Natural killer cell (primary cell): Measurements from ENCODE around the gene ITGB4. TPM values are rescaled to one million over a fixed set of nuclear protein-coding genes. Genes with fewer than 3 reads are reported as not detected.

ENCODE experiments used
- ATAC-seq, 3 donors: fragments of 150-1000 bp in 2 of 3; fragments of 200-7000 bp in 1 of 3; cut with Tn5 transposase; 1 replicate in 1 of 3; 2 replicates in 2 of 3; pipeline ENCODE4 v1.10.0; 2021; ENCODE audit warnings: mild to moderate bottlenecking in 2 of 3, moderate library complexity in 2 of 3
- DNase-seq, 2 donors: peaks; one replicate each; pipeline versions ENCODE4 v3.0.0 to v3.0.0-alpha.2; 2013 to 2021; ENCODE audit warnings: mixed read lengths in 1 of 2
- H3K27ac ChIP-seq: one replicate; pipeline ENCODE4 v1.5.1; 2013; ENCODE audit warnings: mild to moderate bottlenecking, low read length
- H3K27me3 ChIP-seq: one replicate; pipeline ENCODE4 v1.6.1; 2013; ENCODE audit warnings: low read length; ENCODE audit not compliant: control insufficient read depth, insufficient read depth
- H3K36me3 ChIP-seq: one replicate; pipeline ENCODE4 v1.6.1; 2013; ENCODE audit warnings: low read length; ENCODE audit not compliant: control insufficient read depth, insufficient read depth
- H3K4me1 ChIP-seq: one replicate; pipeline ENCODE4 v1.6.1; 2013; ENCODE audit warnings: low read length; ENCODE audit not compliant: control insufficient read depth, insufficient read depth
- H3K4me3 ChIP-seq: one replicate; pipeline ENCODE4 v1.5.1; 2013; ENCODE audit warnings: low read length
- H3K9me3 ChIP-seq: one replicate; pipeline ENCODE4 v1.6.1; 2013; ENCODE audit warnings: low read length; ENCODE audit not compliant: control insufficient read depth, insufficient read depth
- H3K27ac Mint-ChIP-seq, 2 donors: one replicate each; pipeline ENCODE4 v1.8.0; 2022; ENCODE audit warnings: mild to moderate bottlenecking in 2 of 2, mixed read lengths in 2 of 2, moderate library complexity in 1 of 2
- H3K27me3 Mint-ChIP-seq, 2 donors: one replicate each; pipeline ENCODE4 v1.8.0; 2022; ENCODE audit warnings: low read depth in 2 of 2, mixed read lengths in 2 of 2
- H3K36me3 Mint-ChIP-seq: one replicate; pipeline ENCODE4 v1.8.0; 2022; ENCODE audit warnings: mixed read lengths
- H3K4me1 Mint-ChIP-seq, 2 donors: one replicate each; pipeline ENCODE4 v1.8.0; 2022; ENCODE audit warnings: mixed read lengths in 2 of 2
- H3K4me3 Mint-ChIP-seq: one replicate; pipeline ENCODE4 v1.8.0; 2022; ENCODE audit warnings: mild to moderate bottlenecking, moderate library complexity, mixed read lengths
- H3K9me3 Mint-ChIP-seq, 2 donors: one replicate each; pipeline ENCODE4 v1.8.0; 2022; ENCODE audit warnings: mixed read lengths in 2 of 2
- CTCF ChIP-seq: fragments of 200-600 bp; IDR thresholded peaks from one replicate; pipeline ENCODE4 v1.8.0; 2022; ENCODE audit warnings: antibody characterized with exemption
- WGBS: methylation state at CpG from one replicate; pipeline ENCODE4 v1.1.7; 2013; ENCODE audit warnings: missing lambda C conversion rate; ENCODE audit not compliant: insufficient coverage; 5-methylcytosine and 5-hydroxymethylcytosine counted together
- intact Hi-C: fragments of 100-400 bp; cut with micrococcal nuclease; formaldehyde crosslinking; loops from one replicate; pipeline ENCODE4 v1.14.2; 2022
- total RNA-seq, 4 donors: library from RNA; stranded (reverse); fragments of 120-200 nt in 1 of 4; gene quantifications; one replicate each; pipeline versions ENCODE4 v1.2.3 to v1.2.4, GENCODE V29; 2013 to 2022

The ITGB4 gene
- total RNA-seq, 3 donors from 2014 or later (not counting 1 experiment from before 2014, with no cell fraction given): 0.38 to 1.0 (median 0.68) TPM

- Histone ChIP-seq H3K4me3 (no peak overlapping the region), H3K27me3 (no peaks in the 10 kb centered on the region), H3K27ac (no peak overlapping the region), H3K9me3 (no peaks in the 10 kb centered on the region), H3K36me3 (no peaks in the 10 kb centered on the region), H3K4me1 (no peaks in the 10 kb centered on the region)
- DNase-seq: no peak
- intact Hi-C loops: no loop called here
- no peaks in the 10 kb centered on the region for H3K36me3 Mint-ChIP-seq
- no peaks in the 10 kb centered on the region for H3K27me3 Mint-ChIP-seq
- H3K27ac Mint-ChIP-seq: no peak overlapping the region
- no peak for TF ChIP-seq CTCF
- 93% methylated on average over 7 of the region's 7 CpGs for WGBS
- no peaks in the 10 kb centered on the region for H3K4me1 Mint-ChIP-seq
- no peaks in the 10 kb centered on the region for H3K9me3 Mint-ChIP-seq
- ATAC-seq: no peak
- no peak overlapping the region for H3K4me3 Mint-ChIP-seq
Observed at GRCh38 chr17:75729351-75729750, 8.1 kb downstream of the ITGB4 start.

DNA sequence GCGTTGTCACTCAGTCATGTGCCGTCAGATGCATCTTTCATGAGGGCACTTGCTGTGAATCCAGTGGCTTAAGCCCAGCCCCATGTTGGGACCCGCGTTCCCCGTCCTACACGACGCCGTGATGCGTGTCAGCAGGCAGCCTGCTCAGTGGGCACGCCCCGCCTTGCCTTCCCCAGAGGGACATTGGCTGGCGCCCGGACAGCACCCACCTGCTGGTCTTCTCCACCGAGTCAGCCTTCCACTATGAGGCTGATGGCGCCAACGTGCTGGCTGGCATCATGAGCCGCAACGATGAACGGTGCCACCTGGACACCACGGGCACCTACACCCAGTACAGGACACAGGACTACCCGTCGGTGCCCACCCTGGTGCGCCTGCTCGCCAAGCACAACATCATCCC lies 8.8 kb downstream of the ITGB4 start:
- peaks cover 3% of the 10 kb centered on the region for H3K4me1 ChIP-seq
- Mint-ChIP-seq H3K9me3 (no peaks in the 10 kb centered on the region), H3K27ac (no peak overlapping the region), H3K4me3 (no peak overlapping the region), H3K27me3 (no peaks in the 10 kb centered on the region), H3K36me3 (no peaks in the 10 kb centered on the region), H3K4me1 (no peaks in the 10 kb centered on the region)
- no peak for DNase-seq
- H3K36me3 ChIP-seq: no peaks in the 10 kb centered on the region
- H3K27me3 ChIP-seq: no peaks in the 10 kb centered on the region
- no peaks in the 10 kb centered on the region for H3K9me3 ChIP-seq
- no peak overlapping the region for H3K27ac ChIP-seq
- intact Hi-C loops: no loop called here
- ATAC-seq: no peak
- TF ChIP-seq CTCF: no peak
- WGBS: 93% methylated on average over 22 of the region's 24 CpGs
- no peak overlapping the region for H3K4me3 ChIP-seq

DNA sequence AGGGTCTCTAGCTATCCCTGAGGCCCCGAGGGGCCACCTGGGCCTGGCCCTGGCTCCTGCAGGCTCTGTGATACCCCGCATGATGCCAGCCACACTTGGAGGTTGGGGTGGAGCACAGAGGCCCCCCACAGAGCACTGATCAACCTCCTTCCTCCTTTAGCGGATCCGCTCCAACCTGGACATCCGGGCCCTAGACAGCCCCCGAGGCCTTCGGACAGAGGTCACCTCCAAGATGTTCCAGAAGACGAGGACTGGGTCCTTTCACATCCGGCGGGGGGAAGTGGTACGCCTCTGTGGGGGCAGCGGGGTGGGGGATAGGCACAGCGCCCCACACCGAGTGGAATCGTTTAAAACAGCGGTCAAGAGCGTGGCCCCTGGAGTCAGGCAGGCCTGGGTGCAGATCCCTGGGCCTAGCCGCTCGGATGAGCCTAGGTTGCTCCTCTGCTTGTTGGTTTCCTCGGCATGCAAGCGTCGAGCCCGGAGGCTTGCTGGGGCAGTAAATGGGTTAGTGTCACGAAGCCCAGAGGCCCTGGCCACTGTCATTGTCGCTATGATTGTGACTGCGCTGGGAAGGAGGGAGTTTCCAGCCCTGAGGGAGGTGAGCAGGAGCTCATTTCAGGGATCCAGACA lies 9.9 kb downstream of the ITGB4 start:
- WGBS: 91% methylated on average over 26 of the region's 26 CpGs
- no peak overlapping the region for H3K4me3 Mint-ChIP-seq
- no peaks in the 10 kb centered on the region for H3K27me3 Mint-ChIP-seq
- Histone ChIP-seq H3K4me1 (peaks cover 3% of the 10 kb centered on the region), H3K36me3 (no peaks in the 10 kb centered on the region), H3K27ac (no peak overlapping the region), H3K9me3 (no peaks in the 10 kb centered on the region), H3K4me3 (no peak overlapping the region), H3K27me3 (no peaks in the 10 kb centered on the region)
- no peak for DNase-seq
- no peak for ATAC-seq
- H3K36me3 Mint-ChIP-seq: no peaks in the 10 kb centered on the region
- no peaks in the 10 kb centered on the region for H3K4me1 Mint-ChIP-seq
- no peak for TF ChIP-seq CTCF
- intact Hi-C loops: no loop called here
- H3K27ac Mint-ChIP-seq: no peak overlapping the region
- no peaks in the 10 kb centered on the region for H3K9me3 Mint-ChIP-seq
